Measurements from ENCODE around the gene NEDD4L.

NEDD4L gene

DNA sequence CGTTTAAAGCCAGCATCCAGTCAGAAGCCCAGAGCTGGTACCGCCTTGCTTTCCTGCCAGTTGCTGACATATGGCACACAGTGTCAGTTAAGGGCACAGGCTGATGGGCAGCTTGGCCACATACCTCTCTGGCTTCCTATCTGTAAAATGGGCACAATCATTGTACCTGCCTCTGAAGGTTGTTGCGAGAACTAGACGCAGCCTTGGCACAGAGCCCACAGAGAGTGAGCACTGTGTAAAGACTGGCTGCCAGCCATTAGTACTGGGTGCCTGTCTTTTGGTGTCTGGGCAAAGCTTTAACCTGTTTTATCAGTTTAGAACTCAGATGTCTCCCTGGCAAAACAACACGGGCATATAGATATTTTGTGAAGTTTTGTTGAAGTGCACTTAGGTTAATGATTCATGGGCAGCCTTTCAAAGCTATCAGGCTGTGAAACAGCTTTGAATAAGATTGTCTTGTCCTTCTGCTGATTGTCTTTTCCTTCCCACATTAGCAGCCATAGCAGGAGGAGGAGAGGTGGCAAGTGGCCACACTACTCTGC lies 269.5 kb downstream of the NEDD4L start:
- TF ChIP-seq ZNF274 (IDR thresholded peaks at IDR 0.05; ENCODE audit: low read depth, low read length): no peak
- H3K4me3 ChIP-seq (ENCODE audit: low read length): no peak overlapping the region

DNA sequence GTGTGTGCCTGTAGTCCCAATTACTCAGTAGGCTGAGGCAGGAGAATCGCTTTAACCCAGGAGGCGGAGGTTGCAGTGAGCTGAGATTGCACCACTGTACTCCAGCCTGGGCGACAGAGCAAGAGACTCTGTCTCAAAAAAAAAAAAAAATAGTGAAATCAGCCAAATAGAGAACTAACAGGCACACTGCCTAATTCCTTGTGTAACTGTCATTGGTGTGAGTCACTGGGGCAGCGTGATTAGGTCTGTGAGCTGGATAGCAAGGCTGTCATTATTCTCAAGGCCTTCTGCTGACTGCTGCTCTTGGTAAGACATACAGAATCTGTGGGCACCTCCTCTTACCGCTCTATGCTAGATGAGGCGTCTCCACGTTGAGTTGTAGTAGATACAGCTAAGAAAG lies 270.3 kb downstream of the NEDD4L start:
- TF ChIP-seq ZNF274 (IDR thresholded peaks at IDR 0.05; ENCODE audit: low read depth, low read length): no peak

DNA sequence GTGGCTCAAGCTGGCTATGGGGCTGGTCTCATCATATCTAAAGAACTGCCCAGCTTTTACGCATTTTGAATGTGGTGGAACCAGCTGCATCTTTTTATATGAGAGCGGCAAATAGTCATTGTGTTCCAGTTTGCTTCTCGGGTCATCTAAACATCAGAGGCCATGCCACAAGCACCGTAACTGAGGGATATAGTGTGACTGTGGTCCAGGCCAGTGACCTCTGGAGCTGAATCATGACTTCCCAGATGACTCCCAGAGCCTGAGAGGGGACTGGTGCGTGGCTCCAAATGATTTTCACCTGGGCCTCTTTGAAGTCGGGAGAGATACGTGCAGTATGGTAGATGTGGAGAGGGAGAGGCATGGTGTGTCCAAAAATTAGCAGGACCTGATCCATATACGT lies 271.0 kb downstream of the NEDD4L start:
- H3K4me3 ChIP-seq (ENCODE audit: low read length): no peak overlapping the region
- no peak for TF ChIP-seq ZNF274 (IDR thresholded peaks at IDR 0.05; ENCODE audit: low read depth, low read length)

More for the DNA sequence above, 270.3 kb downstream of the NEDD4L start:
- no peak overlapping the region for H3K4me3 ChIP-seq (ENCODE audit: low read length)

DNA sequence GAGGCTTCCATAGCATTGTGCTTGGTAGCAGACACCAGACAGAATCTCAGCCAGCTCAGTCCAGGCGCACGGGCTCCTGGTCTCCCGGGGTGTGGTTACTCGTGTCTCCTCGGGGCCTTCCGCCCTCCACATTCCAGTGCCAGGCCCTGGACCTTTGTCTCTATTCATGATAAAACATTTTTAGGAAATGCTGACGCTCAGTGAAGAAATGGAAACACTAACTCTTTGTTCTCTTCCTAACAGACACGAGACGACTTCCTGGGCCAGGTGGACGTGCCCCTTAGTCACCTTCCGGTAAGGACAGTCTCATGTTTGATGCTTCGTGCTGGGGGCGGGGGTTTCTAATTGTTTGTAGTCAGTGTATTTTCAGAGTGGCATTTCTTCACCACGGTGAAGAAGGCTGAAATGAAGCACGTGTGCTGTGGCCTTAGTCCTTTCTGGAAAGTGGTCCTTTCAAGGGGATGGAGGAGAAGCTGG lies 271.8 kb downstream of the NEDD4L start:
- no peak overlapping the region for H3K4me3 ChIP-seq (ENCODE audit: low read length)
- no peak for TF ChIP-seq ZNF274 (IDR thresholded peaks at IDR 0.05; ENCODE audit: low read depth, low read length)

DNA sequence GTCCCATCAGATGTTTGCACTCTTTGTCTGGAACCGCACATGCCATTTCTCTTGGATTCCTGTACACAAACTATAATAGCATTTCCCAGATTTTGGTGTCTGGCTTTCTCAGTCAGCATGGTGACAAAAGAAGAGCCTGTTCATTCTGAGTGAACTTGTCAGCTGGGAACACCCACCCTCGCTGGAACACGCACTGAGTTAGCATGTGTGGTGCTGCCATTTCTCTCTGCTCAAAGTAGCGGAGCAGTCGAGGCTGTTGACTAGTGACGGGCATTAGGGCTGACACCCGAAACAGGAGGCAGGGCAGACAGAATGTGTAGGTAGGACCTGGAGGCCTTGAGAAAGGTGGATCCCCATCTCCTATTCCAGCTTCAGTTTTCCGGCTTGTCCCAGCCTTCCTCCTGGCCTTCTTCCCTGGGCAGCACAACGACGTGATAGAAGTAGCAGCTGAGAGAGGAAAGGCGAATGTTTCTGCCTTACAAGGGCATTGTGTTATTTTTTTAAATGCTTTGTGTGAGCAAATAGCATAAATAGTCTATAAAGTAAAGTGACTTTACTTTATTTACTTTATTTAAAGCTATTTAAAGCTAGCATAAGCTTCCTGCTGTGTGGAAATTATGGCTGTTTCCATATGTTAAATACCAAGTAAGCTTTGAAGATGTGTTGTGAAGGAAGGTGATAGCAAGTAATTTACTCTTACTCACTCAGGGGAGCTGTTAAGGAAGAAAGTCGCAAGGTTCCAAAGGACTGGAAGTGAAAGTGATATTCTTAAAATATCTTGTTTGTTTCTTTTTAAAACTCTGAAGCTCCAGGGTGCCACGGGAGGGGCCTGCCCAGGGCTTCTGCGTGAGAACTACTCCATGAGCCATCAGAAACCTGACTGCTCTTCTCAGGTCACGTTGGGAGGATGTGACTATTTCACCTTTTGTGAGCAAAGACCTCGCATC lies 272.6 kb downstream of the NEDD4L start:
- no peak for TF ChIP-seq ZNF274 (IDR thresholded peaks at IDR 0.05; ENCODE audit: low read depth, low read length)
- H3K4me3 ChIP-seq (ENCODE audit: low read length): no peak overlapping the region

DNA sequence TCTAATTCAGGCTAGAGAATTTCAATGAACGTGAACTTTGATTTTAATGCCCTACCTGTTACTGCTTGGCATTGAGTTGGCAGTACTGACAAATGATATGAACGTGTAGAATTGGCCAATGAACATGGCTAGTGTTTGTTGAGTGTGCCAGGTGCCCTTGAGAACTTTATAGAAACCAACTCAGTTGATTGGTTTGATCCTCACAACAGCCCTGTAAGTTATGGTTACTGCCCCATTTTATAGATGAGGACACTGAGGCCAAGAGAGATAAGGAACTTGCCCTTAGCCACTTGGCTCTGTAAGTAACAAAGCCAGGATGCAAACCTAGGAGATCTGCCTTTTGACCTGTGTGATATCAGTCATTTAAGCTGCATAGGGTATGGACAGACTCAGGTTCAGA lies 275.7 kb downstream of the NEDD4L start:
- no peak for TF ChIP-seq ZNF274 (IDR thresholded peaks at IDR 0.05; ENCODE audit: low read depth, low read length)
- no peak overlapping the region for H3K4me3 ChIP-seq (ENCODE audit: low read length)

DNA sequence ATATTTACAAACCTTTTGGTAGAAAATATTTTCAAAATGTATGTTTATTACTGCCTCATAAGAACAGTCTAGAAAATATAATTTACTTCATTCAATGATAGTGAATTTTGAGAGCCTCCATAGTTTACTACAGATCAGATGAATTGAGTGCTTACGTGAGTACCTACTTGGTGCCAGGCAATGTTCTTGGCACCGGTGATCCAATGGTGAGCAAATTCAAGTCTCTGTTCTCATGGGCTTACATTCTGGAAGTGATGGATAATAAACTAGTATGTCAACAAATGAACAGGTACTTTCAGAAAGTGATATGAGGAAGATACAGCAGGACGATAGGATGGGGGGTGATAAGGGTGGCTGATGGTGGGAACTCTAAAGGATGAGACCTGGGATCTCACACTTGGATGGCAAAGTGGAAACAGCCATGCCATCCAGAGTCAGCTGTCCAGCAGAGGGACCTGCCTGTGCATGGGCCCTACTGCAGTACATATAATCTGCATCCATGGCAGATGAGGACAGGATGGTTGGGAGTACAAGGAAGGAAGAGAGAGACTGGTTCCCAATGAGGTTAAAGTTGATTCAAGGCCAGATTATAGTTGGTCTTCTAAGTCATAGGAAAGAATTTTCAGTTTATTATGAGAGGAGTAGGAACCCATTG lies 277.0 kb downstream of the NEDD4L start:
- no peak for TF ChIP-seq ZNF274 (IDR thresholded peaks at IDR 0.05; ENCODE audit: low read depth, low read length)
- no peak overlapping the region for H3K4me3 ChIP-seq (ENCODE audit: low read length)

DNA sequence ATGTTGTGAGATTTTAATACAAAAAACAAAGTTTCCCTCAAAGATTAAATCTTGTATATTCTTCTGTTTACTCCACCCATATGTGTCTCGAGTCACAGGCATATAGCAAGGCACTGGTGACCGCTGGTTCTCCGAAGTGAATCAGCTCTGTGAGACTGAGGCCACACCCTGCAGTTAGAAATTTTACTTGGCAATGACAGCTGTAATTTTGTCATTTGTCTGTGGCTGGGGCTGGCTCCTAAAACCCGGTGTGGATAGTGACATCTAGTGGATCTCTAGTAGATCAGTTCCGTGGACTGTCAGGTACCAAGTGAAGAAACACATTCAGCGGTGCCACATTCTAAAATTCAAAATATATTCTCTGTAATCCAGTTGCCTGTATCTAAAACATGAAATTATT lies 278.0 kb downstream of the NEDD4L start:
- H3K4me3 ChIP-seq (ENCODE audit: low read length): no peak overlapping the region
- no peak for TF ChIP-seq ZNF274 (IDR thresholded peaks at IDR 0.05; ENCODE audit: low read depth, low read length)

DNA sequence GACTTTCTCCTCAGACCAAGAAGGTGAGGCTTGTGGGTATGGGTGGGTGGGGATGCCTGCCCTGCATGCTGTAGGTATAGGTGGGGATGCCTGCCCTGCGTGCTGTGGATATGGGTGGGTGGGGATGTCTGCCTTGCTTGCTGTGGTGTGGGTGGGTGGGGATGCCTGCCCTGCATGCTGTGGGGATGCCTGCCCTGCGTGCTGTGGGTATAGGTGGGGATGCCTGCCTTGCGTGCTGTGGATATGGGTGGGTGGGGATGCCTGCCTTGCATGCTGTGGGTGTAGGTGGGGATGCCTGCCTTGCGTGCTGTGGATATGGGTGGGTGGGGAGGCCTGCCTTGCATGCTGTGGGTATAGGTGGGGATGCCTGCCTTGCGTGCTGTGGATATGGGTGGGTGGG lies 278.4 kb downstream of the NEDD4L start:
- TF ChIP-seq ZNF274 (IDR thresholded peaks at IDR 0.05; ENCODE audit: low read depth, low read length): no peak
- no peak overlapping the region for H3K4me3 ChIP-seq (ENCODE audit: low read length)

DNA sequence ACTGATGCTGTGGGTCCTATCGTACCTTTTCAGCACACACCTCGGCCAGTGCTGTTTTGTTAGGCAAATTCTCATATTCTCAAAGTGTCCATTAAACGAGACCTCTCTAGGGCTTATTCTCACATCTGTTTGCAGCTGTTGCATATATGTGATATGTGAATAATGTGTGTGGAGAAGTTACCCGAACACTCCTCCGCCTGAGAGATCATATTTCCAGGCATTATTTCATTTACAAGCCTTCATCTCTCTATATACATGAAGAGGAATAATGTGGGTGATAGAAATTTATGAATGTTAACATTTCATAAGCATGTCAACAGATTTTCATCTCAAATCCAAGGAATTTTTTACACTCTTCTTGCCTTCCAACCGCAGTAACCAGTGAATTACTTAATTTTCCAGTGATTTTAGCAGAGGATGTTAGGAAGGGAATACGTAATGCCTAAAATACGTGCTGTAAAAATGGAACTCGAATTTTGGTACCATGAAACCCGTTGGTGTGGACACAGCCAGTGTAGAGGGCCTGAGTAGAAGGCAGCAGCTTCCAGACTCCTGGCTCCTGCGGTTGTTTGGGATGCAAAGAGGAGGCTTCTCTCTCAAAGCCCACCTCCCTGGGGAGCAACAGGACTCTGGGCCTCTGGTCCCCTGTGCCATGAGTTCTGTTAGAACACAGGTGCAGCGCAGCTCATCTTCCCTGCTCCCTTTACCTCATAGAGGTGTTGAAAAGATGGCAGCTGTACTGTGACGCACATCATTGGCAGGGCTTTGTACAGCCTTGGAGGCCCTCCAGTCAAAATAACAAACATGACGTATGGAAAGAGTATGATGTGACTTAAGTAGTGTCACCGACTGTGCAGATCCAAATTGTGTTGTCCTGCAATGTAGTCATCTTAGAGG lies 280.1 kb downstream of the NEDD4L start:
- no peak for TF ChIP-seq ZNF274 (IDR thresholded peaks at IDR 0.05; ENCODE audit: low read depth, low read length)
- no peak overlapping the region for H3K4me3 ChIP-seq (ENCODE audit: low read length)

DNA sequence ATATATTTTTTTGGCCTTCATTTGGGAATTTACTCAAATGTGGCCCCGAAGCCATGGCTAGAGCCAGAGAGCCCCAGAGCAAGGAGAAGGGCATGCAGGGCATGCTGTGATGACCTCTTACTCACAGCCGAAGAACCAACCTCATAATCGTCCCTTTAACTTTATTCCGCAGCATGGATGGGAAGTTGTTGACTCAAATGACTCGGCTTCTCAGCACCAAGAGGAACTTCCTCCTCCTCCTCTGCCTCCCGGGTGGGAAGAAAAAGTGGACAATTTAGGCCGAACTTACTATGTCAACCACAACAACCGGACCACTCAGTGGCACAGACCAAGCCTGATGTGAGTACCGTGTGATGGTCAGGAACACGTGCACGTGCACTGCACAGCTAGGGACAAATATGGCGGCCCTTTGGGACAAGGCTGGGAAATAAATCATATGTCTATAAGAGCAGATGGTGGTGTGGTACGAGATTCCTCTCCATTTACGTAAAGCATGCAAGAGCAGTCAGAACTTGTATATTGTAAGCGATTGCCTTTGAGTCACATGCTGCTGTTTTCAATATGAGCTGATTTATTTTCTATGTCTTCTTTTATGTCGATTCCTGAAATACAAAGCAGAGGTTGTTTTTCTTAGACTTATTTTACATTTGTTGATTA lies 280.9 kb downstream of the NEDD4L start:
- H3K4me3 ChIP-seq (ENCODE audit: low read length): no peak overlapping the region

DNA sequence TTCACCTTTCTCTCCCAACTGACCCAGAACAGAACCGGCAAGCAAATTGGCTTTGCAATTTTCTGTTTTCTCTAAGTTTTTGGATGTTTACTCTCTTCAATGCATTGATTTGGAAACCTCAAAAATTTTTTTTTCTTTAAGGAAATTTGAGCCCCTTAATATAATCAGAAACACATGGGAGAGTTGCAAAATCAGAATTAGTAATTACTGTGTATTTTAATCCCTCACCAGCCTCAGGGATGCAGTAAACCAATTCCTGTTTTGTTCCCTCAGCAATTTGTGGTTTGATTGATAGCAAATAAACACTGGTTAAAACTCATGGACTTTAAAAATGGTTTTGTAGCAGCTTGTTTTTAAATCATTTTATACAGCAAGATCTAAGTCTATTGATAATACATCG lies 281.5 kb downstream of the NEDD4L start:
- H3K4me3 ChIP-seq (ENCODE audit: low read length): no peak overlapping the region
- no peak for TF ChIP-seq ZNF274 (IDR thresholded peaks at IDR 0.05; ENCODE audit: low read depth, low read length)

More for the DNA sequence above, 280.9 kb downstream of the NEDD4L start:
- no peak for TF ChIP-seq ZNF274 (IDR thresholded peaks at IDR 0.05; ENCODE audit: low read depth, low read length)

DNA sequence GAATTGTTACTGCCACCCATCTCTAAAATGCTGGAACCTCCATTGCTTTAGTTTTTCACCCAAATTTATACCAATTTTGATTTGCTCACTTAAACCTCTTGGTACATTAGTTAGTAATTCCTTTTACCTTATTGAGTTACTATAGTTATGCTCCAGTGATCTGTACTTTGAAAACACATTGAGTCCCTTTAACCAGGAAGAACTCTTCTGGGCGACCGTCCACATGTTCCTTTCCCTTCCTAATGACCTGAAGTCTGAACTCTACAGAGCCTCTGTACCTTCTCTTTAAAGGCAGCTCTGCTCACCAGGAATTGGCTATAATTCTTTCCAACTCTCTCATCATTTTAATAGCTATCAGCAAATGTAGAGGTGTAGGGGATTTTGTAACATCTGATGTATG lies 290.0 kb downstream of the NEDD4L start:
- H3K4me3 ChIP-seq (ENCODE audit: low read length): no peak overlapping the region
- TF ChIP-seq ZNF274 (IDR thresholded peaks at IDR 0.05; ENCODE audit: low read depth, low read length): no peak

All from GM08714 (cell line).